IPS-NIHi11 (cell line): ENCODE measurements around the gene ECE2.
A peak's percentile ranks its signal among the peaks of the same experiment; 100 is the strongest.

Experiments
- DNase-seq: peaks from one replicate; pipeline ENCODE4 v3.0.0; 2012; ENCODE audit warnings: mixed read lengths, low spot score

The ECE2 gene

GRCh38 chr3:184314700-184315542 is 39.1 kb downstream of the ECE2 start:
- DNase-seq = peak; percentile 82

GRCh38 chr3:184315543-184315867 is 39.7 kb downstream of the ECE2 start:
- no peak for DNase-seq

GRCh38 chr3:184315871-184316661 is 40.2 kb downstream of the ECE2 start:
- no peak for DNase-seq

DNA sequence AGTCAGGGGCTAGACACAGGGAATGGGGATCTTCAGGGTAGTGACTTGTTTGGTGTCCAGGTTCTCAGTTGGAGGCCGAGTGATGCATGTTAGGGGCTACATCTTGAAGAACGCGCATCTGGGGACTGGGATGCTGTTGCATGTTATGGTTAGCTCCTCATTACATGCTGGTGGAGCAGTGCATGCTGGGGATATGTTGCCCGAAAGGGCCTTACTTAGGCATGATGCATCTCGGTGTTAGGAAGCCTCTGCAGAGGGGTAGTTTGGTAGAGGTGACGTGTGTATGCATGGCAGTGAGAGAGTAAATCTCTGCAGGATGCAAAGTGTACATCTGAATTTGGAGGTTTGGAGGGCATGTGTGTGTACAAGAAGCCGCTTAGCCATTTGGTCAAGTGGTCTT is 41.0 kb downstream of the ECE2 start:
- DNase-seq = no peak

DNA sequence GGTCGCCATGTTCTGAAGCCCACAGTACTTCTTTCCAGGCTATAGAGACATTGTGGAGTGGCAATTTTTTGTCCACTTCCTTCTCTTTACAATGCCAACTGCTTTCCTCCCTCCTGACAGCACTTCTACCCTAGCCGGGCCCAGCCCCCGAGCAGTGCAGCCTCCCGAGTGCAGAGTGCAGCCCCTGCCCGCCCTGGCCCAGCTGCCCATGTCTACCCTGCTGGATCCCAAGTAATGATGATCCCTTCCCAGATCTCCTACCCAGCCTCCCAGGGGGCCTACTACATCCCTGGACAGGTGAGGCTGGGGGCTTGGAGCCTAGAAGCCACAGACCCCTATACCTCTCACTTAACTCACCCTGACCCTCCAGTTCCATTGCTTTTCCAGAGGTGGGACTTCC is 41.4 kb downstream of the ECE2 start:
- no peak for DNase-seq

DNA sequence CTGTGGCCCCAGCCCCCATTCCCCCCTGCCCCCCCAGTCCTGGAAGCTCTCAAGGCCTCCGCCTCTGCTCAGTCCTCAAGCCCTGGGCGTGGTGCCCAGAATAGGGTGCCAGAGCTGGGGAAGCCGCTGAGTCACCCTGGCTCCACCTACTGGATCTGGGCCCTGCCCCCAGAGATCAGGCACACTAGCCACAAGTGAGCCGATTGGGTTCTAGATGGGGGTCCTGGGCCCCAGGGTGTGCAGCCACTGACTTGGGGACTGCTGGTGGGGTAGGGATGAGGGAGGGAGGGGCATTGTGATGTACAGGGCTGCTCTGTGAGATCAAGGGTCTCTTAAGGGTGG is 44.3 kb downstream of the ECE2 start:
- DNase-seq = peak; percentile 81

DNA sequence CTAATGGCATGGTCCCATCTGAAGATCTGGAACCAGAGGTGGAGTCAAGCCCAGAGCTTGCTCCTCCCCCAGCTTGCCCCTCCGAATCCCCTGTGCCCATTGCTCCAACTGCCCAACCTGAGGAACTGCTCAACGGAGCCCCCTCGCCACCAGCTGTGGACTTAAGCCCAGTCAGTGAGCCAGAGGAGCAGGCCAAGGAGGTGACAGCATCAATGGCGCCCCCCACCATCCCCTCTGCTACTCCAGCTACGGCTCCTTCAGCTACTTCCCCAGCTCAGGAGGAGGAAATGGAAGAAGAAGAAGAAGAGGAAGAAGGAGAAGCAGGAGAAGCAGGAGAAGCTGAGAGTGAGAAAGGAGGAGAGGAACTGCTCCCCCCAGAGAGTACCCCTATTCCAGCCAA is 45.8 kb downstream of the ECE2 start:
- DNase-seq = peak; percentile 6

GRCh38 chr3:184322731-184323487 is 47.1 kb downstream of the ECE2 start:
- DNase-seq = peak; percentile 6

- peak; percentile 4 for DNase-seq
Observed at GRCh38 chr3:184323696-184324095, 47.9 kb downstream of the ECE2 start.

DNA sequence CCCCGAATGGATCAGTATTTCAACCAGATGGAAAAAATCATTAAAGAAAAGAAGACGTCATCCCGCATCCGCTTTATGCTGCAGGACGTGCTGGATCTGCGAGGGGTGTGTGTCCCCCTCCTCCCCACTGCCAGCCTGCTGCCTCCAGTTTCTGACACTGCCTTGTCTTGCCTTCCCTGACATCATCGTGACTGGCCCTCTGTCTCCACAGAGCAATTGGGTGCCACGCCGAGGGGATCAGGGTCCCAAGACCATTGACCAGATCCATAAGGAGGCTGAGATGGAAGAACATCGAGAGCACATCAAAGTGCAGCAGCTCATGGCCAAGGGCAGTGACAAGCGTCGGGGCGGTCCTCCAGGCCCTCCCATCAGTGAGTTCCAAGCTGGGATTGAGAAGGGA is 49.4 kb downstream of the ECE2 start:
- DNase-seq = peak; percentile 4

DNA sequence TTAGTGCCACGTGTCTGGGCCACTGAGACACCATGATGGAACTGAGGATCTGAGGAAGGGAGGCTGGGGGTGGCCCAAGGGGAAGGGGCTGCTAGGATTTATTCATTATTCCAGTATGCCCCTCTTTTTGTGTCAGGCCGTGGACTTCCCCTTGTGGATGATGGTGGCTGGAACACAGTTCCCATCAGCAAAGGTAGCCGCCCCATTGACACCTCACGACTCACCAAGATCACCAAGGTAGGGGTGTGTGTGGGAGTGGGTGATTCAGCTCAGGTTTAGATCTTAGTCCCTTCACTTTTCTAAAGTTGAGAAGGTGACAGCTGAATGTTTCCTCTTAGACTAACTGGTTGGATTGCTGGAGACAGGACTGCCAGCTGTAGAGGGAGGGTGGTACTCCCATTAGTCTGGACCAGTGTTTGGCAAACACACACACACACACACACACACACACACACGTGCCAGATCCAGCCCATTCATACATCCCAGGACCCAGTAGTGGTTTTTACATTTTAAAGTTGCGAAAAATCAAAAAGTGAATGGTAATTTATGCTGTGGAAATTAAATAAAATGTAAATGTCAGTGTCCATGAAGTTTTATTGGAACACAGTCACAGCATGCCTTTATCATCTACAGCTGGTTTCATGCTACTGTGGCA is 50.0 kb downstream of the ECE2 start:
- DNase-seq = peak; percentile 4

GRCh38 chr3:184327171-184327570 is 51.3 kb downstream of the ECE2 start:
- DNase-seq = peak; percentile 14

DNA sequence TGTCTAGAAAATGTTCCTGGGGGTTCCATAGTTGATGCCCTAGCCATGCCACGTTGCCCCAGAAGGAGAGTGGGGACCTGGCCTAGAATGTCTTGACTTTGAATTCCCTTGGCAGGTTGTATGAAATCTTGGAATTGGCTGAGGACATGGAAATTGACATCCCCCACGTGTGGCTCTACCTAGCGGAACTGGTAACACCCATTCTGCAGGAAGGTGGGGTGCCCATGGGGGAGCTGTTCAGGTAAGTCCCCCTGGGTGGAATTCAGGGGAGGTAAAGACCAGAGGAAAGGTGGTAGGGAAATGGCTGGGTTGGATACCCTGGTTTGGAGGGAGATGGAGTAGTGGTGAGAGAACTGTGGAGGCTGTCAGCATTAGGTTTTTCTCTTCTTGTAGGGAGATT is 52.7 kb downstream of the ECE2 start:
- no peak for DNase-seq

DNA sequence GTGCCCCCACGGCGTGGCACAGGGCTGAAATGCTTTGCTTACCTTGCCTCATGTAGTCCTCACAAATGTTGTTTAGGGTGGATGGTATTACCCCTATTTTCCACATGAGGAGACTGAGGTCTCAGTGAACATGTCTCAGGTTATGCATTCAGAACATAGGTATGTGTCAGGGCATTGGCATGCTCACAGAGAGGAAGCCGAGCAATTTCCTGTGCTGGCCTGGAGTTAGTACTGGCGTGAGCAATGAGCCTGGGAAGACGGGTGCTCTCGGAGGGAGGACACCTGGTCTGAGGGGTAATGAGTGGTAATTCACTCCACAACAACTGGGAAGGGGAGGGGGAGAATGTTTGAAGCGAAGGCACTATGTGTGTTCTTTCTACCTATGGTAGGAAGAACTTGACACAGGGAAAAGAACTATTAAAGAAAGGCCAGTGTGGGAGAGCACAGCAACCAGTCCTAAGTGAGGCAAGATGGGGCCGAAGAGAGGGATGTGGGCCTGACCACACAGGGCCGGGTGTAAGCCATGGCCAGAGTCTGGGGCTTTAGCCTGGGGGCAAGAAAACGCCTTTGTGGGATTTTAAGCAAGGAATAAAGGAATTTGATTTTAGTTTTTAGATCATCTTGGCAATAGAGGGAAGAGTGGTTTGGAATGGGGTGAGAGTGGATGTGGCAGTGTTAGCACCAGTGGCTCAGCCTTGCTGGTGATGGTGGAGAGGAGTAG is 56.7 kb downstream of the ECE2 start:
- no peak for DNase-seq

DNA sequence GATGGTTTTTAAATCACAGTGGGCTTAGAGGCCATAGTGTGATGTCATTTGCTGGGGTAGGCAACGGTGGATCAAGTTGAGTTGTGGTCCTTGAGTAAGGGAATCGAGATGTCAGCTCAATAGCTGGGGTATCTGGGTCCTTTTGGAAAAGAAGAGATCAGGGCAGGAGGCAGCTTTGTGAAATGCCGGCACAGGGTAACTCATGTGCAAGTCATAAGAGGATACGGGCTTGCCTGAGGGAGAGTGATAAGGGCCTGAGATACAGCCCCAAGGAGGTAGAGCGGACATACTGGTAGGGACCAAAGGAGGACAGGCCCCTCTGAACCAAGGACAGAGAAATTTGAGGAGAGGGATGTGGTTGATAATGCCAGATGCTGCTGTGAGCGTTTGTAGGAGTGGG is 57.4 kb downstream of the ECE2 start:
- no peak for DNase-seq

GRCh38 chr3:184333700-184334099 is 57.9 kb downstream of the ECE2 start:
- no peak for DNase-seq

- no peak for DNase-seq
Observed at GRCh38 chr3:184334470-184335158, 58.8 kb downstream of the ECE2 start.

DNA sequence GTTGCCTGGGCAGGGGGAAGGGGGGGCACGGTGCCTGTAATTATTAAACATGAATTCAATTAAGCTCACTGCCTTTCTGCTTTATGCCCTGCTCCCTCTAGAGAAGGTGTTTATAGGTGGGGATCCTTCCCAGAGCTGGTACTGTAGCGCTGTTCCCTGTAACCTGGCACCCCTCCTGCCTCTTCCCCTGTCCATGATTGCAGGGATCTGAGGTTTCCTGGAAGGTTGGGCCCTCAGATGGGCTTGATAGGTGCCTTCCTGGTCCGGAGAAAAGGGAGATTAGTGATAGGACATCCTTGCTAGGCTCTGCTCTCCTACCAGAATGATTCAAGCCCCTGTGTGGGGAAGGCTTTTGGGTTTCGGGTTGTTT is 59.5 kb downstream of the ECE2 start:
- DNase-seq = no peak

GRCh38 chr3:184335661-184336546 is 60.1 kb downstream of the ECE2 start:
- DNase-seq = peak; percentile 91
